ENCODE data around the gene TMEM40.
"Not testable (repeated sequence)": the region's sequence is repeated elsewhere in the genome, so short reads cannot be mapped to it uniquely, and the experiment has no call there.

TMEM40 gene, protein sequence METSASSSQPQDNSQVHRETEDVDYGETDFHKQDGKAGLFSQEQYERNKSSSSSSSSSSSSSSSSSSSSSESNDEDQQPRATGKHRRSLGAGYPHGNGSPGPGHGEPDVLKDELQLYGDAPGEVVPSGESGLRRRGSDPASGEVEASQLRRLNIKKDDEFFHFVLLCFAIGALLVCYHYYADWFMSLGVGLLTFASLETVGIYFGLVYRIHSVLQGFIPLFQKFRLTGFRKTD

DNA sequence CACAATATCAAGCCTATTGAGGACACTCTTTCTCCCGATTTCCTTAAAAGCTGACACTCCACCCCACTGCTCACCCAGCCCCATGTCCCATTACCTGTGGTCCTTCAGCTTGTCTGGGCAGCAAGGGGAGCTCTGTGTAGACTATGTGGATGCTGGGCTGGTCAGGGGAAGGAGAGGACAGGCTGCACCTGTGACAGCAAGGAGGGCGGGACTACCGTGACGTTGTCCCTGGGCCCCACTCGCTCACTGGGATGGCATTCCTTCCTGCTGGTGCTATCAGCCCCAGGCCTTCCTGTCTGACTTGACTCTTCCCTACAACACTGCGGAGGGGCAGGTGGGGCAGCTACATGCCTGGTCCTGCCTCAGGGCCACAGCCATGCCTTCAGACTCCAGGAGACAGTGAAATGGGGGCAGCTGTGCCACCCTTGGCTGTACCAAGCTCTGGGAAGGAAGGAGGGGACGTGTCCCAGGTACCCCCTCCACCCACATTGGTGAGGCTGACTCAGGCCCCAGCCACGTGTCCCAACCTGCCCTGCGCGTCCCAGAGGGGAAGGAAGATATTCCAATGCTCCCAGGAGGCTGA lies at the start of gene TMEM40:
Gene TMEM40, minus strand, starts transcription at position 163 of the 583 bp plus-strand sequence. CDS start 9,427 bp downstream, outside the sequence.
- DNase-seq = no peak

DNA sequence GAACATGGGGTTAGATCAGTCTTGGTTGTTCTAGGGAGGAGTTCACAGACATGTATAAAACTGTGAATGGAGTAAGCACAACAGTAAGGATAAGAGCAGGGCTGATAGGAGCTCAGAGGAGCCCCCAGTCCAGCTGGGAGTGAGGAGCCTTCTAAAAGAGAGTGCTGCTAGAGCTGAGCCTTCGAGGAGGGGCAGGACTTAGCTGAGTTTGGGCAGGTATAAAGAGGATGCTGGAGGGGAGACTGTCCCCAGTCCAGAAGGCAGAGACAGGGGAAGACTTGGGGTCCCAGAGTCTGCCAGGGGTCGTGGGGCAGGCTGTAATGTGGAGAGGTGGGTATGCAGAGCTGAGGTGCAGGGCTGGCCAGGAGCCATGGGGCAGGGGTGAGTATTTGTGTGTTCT lies 49.5 kb upstream of the TMEM40 start:
- DNase-seq = no peak

DNA sequence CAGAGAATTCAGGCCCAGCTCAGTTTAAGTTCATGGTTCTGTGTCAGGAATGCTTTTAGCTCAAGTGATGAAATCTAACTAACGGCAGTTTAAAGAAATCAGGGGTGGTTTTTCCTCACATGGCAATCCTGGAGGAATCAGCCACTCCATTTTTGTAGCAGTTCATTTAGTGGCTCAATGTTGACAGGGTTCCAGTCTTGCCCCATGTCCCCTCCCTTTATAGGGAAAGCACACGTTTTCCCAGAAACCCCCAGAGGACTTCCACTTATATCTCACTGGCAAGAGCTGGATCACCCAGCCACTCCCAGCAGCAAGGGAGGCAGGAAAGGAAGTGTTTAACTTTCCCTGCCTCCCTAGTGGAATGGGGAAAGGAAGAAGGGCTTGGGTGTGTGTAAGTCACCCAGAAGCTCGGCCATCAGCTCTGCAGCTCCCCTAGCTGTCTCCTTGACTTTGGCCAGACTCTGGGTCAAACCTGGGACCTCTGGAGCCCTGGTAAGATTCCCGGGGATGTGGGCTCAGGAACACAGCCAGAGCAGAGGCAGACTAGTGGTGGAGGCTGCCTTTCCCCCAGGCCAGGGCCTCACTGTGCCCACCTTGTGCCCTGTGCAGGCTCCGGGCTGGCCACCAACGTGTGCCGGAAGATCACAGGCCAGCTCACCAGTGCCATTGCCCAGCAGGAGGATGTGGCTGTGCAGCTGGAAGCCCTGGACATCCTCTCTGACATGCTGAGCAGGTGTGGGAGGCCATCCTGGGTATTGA lies 48.7 kb upstream of the TMEM40 start:
- no peak for DNase-seq

DNA sequence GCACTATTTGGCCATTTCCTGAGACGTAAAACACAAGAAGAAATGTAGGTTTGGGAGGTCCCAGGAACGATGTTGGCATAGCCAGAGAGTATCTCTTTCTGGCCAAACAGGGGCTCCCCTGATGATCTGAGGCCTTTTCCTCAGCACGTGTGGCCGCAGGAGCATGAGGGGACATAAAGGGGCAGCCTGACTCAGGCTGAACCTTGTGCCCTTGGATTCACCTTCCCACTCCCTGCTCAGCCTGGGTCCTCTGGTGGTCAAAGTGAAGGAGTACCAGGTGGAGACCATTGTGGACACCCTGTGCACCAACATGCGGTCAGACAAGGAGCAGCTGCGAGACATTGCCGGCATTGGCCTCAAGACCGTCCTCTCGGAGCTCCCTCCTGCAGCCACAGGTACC lies 48.0 kb upstream of the TMEM40 start:
- no peak for DNase-seq

DNA sequence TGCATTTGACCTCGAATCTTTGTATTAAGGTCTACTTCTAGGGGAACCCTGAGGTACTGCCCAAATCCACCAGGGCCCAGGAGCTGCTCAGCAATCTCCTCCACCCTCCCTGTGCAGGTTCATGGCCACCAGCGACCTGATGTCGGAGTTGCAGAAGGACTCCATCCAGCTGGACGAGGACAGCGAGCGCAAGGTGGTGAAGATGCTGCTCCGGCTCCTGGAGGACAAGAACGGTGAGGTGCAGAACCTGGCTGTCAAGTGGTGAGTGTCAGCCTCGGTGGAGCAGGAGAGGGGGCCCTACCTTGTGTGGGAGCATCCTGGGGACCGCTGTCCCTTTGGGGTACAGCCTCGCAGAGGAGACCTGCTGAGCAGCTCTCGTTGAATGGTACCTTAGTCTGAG lies 44.3 kb upstream of the TMEM40 start:
- DNase-seq = no peak

DNA sequence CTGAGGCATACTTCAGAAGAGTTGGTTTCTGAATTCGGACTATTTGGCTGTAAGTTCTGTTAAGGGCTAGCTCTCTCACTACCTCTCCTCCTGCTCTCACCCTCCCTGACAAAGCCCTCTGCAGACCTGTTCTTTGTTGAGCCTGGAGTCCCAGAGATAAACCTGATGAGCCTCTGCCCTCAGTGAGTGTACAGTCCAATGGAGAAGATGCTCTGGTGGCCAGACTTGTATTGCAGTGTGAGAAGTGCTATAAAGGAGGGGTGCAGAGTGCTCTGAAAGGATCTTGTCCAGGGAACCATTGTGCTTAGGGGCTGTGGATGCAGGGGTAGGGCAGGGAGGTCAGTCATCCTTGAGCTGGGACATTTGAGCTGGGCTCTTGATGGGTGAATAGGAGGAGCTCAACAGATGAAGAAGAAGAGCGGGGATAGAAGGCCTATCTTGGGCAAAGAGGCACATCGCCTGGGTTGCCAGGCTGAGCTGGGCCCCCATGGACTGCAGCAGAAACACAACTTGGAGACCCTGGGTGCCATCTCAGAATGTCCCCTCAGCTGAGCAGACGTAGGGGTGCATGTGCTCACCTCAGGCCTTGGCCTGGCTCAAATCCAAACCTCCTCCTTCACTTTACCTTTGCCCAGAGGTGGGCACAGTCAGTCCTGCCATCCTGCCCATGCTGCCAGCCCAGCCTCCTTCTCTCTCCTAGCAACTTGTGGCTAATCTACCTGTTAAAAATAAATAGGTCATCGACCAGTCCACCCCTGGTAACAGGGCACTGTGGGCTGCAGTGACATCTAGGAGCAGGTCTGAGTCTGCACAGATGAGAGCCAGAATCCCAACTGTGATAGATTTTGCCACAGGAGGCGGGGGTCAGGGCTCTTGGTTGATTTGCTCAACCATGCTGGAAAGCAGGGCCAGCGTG lies 40.7 kb upstream of the TMEM40 start:
- DNase-seq = no peak

DNA sequence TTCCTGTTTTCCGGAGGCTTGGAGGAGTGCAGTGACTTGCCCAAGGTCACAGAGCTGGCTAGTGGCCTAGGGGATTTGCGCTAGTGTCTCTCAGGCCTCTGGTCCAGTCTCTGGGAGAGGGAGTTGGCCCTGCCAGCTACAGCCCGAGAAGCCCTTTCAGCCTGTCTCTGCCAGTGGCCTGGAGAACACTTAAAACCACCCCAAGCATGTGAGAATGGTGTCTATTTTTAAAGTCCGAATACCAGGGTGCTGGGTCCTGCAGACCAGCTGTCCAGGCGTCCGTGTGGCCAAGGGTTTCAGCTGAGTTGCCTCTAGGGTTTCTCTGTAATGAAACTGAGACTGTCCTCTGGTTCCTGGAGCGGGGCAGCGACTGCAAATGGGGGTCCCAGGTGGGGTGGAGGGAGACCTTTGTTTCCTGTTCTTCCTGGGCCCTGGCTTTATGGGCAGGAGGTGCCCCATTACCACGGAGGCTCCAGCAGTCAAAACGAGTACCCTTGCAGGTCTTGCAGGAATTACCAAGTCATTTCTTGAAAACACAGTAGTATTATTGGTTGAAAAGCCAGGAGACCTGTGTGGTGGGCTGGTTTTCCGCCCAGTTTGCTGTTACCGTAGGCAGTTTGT lies 39.6 kb upstream of the TMEM40 start:
- no peak for DNase-seq

DNA sequence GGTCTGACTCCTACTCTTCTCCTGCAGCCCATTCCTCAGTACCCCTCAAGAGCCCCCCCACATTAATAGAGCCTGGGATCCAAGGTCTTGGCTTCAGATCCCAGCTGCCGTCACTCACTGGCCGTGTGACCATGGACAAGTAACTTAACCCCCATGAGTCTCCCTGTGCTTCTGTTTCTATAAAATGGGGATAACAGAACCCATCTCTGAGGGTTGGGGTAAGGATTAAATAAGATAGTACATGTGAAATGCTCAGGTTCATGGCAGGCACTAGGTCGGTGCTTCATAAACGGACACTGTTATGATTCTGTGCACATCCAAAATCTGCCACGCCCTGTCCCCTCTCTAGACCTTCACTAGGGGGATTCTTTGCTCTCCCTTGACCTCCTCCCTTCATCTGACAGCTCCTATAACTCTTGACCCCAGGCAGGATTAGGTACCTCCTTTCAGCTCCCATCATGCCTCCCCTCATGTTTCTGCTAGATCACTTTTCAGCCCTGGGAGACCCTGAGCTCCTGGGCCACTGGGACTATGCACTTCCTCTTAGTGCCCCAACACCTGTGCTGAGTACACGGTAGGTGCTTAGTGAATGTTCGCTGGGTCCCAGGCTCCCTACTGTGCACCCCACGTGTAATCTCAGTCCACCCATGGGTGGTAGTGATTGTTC lies 39.0 kb upstream of the TMEM40 start:
- no peak for DNase-seq

DNA sequence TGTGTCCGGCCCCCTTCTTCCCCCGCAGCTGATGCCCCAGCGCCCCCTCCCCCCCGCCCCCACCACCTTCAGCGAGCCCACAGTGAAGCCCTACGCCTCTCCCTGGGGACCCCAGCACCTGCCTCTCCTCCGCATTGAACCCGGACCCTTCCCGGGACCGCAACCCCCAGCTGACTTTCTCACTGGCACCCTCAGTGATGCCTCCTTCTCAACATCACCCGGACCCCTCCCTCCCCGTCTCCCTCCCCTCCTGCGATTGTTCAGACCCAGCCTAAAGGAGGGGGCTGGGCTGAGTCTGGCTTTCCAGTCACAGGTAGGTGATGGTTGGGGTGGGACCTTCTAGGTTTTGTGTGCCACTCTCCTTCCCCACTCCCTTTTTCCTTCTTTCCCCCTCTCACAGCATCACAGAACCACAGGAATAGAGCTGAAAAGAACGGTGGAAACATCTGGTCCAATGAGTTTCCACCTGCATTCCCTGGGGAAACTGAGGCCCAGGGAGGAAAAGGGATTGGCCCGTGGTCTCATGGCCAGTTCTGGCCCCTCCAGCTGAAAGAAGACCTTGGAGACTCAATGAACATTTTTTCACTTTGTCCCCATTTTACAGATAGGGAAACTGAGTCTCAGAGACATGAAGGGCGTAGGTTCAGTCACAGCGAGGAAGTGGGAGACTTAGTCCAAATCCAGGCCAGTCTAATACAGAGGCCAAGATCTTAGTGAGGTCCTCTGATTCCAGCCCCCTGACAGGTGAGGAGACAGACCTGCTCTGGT lies 38.2 kb upstream of the TMEM40 start:
- DNase-seq = no peak

DNA sequence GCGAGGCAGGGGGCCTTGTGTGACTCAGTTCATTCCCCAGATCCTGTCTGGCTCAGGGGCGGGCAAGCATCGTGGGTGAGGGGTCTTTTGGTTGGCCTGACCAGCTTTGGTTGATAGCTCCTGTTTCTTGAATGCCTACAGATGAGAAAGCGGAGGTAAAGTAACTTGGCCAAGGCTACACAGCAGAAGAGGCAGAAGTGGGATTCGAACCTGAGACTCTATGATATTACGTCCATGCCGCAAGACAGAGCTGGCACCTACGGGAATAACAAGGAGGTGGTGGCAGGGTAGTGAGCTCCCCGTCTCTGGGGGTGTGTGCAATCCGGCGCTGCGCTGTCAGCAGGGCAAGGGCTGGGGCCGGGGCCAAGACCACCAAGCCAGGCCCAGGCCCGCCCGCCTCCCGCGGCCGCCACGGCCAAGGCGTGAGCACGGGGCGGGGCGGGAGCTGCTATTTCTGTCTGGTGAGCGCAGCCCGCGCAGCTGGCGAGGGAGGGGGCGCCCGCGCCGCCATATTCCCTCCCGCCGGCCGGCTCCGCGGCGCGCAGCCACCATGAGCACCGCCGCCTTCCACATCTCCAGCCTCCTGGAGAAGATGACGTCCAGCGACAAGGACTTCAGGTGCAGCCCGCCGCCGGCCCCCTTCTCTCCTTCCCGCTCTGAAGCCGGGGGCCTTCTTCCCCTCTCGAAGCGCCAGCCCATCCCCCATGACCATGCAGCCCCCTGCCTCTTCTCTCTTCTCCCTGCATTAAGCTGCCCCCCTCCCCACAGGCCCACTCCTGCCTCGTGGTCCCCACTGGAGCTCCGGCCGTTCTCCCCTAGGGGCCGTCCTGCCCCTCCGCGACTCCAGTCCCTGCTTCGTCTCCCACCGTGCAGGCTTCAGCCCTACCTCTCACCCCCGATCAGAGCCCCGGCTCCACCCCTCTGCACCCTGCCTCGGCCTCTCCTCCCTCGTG lies 37.4 kb upstream of the TMEM40 start, which contains the start of gene CAND2:
Gene CAND2, plus strand, starts transcription at position 510 of the 953 bp plus-strand sequence. Its CDS starts 41 bp downstream, at position 551.
- peak; percentile 18 for DNase-seq

DNA sequence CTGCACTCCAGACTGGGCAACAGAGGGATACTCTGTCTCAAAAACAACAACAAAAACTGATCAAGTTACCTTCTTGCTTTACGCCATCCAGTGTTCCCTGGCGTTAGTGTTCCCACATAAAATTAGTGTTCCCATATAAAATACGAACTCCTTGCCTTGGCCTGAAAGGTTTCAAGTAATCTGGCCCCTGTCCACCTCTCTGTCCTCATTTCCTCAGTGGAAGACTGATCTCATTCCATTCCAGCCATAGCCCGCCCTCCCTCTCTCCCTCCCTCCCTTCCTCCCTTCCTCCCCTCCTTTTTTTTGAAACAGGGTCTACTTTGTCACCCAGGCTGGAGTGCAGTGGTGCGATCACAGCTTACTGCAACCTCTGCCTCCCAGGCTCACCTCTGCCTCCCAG lies 34.6 kb upstream of the TMEM40 start:
- no peak for DNase-seq

DNA sequence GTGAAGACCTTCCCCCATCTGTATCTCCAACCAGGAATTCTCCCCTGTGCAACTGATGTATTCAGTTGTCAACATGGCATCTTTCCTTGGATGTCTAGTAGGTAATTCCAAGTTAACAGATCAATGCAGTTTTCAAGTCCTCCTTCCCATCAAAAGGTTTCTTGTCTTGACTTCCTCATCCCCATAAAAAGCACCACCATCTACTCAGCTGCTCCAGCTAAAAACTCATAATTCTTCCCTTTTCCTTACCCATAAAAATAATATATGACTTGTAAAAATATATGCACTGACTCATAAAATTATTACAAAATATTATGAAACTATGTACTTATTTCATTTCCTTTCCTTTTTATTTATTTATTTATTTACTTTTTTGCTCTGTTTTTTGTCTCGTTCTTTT lies 32.4 kb upstream of the TMEM40 start:
- DNase-seq = no peak

DNA sequence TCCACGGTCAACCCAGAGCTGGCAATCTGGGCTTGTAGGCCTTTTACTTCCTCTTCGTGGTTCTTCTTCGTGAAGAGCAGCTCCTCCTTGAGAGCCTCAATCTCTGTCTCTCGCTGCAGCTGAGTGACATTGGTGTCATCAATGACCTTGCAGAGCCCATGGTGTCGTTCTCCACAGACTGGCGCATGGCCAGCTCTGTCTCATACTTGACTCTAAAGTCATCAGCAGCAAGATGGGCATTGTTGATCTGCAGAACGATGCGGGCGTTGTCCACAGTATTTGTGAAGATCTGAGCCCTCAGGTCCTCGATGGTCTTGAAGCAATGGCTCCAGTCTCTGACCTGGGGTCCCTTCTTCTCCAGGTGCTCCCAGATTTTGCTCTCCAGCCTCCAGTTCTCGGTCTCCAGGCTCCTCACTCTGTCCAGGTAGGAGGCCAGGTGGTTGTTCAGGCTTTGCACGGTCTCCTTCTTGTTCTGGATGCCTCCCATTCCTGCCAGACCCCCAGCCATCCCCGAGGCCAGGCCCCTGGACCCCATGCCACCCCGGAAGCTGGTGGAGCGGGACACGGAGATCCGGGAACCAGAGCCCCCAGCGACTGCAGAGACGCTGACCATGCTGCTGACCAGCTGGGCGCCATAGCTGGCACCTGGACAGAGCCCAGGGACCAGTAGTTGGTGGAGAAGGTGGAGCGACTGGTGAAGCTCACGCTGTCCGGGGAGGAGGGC lies 29.1 kb upstream of the TMEM40 start:
- not testable (repeated sequence) for DNase-seq

DNA sequence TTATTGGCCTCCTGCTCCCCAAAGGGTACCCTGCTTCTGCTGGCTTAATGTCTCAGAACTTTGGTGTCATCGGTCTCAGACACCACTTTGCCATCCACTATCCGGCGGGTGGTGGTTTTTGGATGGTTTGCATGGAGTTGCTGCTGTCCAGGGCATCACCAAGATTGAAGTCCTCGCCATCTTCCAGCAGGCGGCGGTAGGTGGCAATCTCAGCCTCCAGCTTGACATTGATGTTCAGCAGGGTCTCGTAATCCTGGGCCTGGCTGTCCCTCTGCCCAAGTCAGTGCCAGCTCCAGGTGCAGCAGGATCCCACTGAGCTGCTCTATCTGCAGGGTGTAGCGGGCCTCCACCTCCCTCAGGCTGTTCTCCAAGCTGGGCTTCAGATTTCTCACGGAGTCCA lies 28.3 kb upstream of the TMEM40 start:
- not testable (repeated sequence) for DNase-seq

DNA sequence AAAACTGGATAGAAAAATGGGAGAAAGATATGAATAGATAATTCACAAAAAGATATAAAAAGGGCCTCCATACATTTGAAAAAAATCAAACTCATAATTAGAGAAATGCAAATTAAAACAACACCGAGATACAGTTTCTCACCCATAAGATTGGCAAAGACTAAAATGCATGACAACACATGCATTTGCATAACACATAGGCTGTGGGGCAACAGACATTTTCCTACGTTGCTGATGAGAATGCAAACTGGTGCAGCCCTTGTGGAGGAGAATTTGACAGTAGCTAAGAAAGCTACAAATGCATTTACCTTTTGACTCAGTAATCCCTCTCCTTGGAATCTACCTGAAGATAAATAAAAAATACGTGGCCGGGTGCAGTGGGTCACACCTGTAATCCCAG lies 26.0 kb upstream of the TMEM40 start:
- peak; percentile 61 for DNase-seq

DNA sequence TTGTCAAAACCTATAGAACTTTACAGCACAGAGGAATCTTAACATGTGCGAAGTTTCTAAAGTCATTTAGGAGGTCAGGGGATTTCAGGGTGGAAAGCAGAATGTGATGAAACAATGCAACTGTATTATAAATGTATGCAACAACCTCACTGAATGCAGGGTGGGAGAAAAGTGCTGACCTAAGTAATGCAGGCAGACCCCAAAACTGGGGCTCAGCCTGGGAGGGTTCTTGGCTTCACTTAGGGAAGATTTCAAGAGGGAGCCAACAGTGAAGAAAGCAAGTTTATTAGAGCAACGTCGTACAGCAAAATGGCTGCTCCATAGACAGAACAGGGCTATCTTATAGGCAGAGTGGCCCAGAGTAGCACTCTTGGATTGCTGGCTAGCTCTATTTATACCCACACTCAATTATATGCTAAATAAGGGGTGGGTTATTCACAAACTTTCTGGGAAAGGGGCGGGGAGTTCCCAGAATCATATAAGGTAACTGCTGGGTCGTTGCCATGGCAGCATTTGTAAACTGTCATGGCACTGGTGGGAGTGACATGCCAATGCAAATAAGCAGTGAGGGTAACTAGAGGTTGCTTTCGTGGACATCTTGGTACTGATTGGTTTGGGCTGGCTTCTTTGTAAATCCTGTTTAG lies 23.2 kb upstream of the TMEM40 start:
- peak; percentile 48 for DNase-seq

DNA sequence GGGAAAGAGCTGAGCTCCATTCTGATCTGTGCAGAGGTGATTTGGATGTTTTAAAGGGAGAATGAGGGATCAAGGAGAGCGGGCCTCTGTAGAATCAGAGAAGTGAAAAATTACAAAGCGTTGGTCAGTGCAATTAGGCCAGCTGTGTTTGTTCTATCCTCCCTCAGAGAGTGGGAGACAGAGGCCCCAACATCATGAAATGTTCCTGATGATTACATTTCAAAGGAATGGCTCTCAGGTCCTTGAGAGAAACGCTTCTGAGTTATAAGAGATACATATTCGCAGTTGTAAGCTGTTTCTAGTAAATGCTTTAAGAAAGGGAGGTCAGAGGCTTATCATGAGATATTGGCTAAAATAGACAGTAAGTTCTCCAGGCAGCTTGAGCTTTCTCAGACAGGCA lies 21.7 kb upstream of the TMEM40 start:
- DNase-seq = no peak

DNA sequence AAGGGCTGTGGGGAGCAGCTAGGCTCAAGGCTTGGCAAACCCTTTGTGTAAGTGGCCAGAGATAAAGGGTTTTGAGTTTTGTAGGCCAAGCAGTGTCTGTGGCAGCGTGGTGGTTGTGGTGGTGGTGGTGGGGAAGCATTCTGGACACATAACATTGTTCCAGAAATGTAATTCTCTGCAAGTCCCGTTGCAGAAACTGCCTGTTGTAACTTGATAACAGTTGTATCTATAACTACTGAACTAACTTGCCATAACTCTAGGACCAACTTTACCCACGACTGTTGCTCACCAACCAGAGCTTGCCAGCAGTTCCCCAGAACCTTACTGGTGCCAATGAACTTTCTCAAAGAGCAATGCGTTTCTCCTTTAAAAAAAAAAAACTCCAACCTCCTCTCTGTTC lies 18.1 kb upstream of the TMEM40 start:
- DNase-seq = no peak

DNA sequence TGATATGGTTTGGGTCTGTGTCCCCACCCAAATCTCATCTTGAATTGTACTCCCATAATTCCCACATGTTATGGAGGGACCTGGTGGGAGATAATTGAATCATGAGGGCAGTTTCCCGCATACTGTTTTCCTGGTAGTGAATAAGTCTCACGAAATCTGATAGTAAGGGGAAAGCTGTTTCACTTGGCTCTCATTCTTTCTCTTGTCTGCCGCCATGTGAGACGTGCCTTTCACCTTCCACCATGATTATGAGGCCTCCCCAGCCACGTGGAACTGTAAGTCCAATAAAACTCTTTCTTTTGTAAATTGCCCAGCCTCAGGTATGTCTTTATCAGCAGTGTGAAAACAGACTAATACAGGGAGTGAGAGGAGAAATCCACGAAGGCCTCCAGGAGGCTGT lies 16.9 kb upstream of the TMEM40 start:
- DNase-seq = not testable (repeated sequence)

Measured in NCI-H526 treated with DMSO at 0.1 percent for 48 hours (cell line).